ENCODE measurements around the gene TAC4.

Gene TAC4

DNA sequence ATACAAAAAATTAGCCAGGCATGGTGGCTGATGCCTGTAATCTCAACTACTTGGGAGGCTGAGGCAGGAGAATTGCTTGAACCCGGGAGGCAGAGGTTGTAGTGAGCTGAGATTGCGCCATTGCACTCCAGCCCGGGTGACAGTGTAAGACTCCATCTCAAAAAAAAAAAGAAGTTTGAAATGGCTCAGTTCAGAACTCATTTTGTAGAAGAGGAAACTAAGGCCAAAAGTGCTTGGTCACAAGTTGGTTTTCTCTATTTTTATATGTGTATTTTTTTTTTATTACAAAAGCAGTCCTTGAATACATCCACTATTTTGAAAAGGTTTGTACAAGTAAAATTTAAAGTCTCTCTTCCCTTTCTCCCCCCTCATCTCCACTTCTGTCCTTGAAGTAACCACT lies 5.5 kb downstream of the TAC4 start:
- no peak overlapping the region for H3K4me3 ChIP-seq (ENCODE audit: low read depth, low read length)
- TF ChIP-seq, protein P1, sequence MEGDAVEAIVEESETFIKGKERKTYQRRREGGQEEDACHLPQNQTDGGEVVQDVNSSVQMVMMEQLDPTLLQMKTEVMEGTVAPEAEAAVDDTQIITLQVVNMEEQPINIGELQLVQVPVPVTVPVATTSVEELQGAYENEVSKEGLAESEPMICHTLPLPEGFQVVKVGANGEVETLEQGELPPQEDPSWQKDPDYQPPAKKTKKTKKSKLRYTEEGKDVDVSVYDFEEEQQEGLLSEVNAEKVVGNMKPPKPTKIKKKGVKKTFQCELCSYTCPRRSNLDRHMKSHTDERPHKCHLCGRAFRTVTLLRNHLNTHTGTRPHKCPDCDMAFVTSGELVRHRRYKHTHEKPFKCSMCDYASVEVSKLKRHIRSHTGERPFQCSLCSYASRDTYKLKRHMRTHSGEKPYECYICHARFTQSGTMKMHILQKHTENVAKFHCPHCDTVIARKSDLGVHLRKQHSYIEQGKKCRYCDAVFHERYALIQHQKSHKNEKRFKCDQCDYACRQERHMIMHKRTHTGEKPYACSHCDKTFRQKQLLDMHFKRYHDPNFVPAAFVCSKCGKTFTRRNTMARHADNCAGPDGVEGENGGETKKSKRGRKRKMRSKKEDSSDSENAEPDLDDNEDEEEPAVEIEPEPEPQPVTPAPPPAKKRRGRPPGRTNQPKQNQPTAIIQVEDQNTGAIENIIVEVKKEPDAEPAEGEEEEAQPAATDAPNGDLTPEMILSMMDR (IDR thresholded peaks at IDR 0.05; ENCODE audit: low read depth, low read length), result no peak

DNA sequence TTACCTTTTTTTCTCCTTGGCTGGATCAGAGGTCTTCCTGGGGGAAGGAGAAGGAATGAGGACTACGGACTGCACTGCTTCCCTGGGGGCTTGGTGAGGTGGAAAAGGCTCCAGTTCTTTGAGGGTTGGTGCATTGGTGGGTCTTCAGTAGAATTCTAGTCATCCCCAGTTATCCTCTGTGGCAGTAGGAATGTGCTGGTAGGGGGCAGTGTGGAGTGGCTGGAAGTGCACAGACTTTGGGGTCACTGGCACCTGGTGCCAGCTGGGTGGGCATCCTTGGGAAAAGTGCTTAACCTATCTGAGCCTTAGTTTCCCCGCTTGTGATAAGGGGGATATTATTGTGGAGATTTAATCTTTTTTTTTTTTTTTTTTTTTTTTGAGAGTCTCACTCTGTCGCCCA lies 6.3 kb downstream of the TAC4 start:
- TF ChIP-seq, protein P1 (IDR thresholded peaks at IDR 0.05; ENCODE audit: low read depth, low read length), result no peak

DNA sequence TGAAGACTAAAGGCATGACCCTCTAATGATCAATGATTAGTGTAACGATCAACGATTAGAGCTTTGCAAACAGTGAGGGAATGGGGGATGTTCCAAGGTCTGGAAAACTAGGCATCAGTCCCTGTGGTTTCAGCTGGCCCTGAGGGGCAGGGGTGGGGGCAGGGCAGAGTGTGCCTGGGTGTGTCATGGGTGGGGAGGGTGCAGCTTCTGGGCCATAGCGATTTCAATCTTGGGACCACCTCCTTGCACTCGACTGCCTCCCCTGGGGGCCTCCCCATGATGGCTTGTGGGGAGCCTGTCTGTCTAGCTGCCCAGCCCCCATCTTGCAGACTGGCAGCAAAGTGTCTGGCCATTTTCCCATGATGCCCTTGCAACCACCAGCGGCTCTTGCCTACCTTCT lies 8.4 kb downstream of the TAC4 start:
- no peak overlapping the region for H3K4me3 ChIP-seq (ENCODE audit: low read depth, low read length)
- TF ChIP-seq, protein P1 (IDR thresholded peaks at IDR 0.05; ENCODE audit: low read depth, low read length), result no peak

More for the DNA sequence above, 6.3 kb downstream of the TAC4 start:
- H3K4me3 ChIP-seq (ENCODE audit: low read depth, low read length), result no peak overlapping the region

DNA sequence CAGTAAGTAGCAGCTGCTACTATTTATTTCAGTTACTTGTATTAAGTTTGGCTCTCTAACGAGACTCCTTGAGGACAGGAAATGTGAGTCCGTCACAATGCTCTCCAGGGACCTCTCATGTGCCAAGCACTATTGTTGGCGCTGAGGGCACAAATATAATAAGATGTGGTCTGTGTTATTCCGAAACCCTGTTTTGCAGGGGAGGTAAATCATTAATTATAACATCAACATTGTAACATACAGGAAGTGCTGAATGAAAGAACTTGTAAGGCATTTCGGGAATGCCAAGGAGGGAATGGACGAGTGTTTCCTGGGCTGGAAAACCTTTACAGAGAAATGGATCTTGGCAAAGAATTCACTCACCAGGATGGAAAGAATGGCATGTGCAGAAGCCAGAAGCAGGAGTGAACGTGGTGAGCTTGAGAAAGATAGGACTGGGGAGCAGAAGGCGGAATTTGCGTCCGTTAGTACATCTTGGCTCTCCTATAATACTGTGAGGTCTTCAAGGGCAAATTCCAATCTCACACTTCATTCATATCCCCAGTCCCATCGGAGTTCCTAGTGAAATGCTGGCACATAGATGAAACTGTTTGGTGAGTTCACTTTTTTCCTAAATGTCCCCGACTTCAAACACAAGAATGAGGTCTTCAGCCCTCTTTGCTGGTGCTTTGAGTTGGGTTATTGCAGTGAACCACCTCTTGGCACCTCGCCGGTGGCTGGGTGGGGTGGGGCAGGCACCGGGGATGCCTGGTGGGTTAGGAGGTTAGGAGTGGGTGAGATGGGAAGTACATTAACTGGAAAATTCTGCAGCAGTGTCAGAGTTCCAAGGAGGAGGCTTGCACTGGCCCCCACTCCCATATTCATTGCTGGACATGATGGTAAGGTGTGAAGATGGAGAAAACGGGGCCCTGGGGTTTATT lies 11.5 kb downstream of the TAC4 start:
- TF ChIP-seq, protein P1 (IDR thresholded peaks at IDR 0.05; ENCODE audit: low read depth, low read length), result no peak
- H3K4me3 ChIP-seq (ENCODE audit: low read depth, low read length), result no peak overlapping the region

DNA sequence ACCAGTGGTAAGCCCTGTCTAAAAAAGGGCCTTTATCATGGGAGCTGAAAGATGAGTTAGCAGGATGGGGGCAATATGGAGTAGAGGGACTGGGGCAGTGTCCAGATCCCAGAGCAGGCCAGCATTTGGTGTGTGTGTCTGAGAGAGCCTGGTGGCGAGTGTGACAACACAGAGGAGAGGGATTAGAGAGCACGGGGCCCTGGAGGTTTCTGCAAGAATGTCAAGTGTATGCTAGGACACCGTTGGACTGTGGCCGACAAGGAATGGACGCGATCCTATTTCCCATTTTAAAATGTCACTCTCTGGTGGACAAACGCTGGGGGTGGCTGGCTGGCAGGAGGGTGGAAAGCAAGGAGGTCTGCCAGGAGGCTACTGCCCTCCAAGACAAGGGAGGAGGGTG lies 12.4 kb downstream of the TAC4 start:
- TF ChIP-seq, protein P1 (IDR thresholded peaks at IDR 0.05; ENCODE audit: low read depth, low read length), result no peak
- H3K4me3 ChIP-seq (ENCODE audit: low read depth, low read length), result no peak overlapping the region

DNA sequence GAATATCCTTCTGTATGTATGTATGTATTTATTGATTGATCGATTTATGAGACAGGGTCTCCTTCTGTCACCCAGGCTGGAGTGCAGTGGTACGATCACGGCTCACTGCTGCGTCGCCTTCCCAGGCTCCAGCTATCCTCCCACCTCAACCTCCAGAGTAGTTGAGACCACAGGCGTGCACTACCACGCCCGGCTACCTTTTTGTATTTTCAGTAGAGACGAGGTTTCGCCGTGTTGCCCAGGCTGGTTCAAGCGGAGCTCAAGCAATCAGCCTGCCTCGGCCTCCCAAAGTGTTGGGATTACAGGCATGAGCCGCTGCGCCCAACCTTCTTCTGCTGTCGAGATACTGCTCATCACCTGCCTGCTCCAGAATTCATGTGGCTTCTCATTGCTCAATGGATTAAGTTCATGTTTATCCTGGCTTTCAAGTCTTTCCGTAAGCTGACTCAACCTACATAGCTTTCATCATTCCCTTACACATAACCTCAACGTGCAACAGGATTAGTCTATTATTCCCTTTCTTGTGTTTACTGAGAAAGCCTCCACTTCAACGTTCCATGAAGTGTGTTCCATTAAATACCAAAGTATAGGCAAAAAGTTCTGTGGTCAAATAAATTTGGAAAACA lies 13.6 kb downstream of the TAC4 start:
- TF ChIP-seq, protein P1 (IDR thresholded peaks at IDR 0.05; ENCODE audit: low read depth, low read length), result no peak
- H3K4me3 ChIP-seq (ENCODE audit: low read depth, low read length), result no peak overlapping the region

Data from WI38 (cell line).